Measurements from ENCODE around the gene SLC26A1.

SLC26A1 gene

DNA sequence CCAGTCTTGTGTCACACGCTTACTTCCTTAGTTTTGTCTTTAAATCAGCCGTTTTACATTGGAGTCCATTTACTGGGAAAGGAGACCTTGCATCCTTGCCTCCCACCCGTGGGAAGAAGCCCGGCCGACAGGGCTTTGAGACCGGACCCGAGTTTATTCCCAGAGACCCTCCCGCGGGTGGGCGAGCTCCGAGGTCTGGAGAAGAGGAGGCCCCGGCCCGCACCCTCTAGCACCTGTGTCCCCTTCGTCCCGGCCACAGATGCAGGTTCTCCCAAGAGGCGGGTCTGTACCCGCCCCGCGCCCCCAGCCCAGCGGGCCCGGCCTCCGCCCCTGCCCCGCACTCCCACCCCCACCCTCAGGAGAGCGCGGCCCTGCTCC is 3.8 kb upstream of the SLC26A1 start:
- H3K4me3 ChIP-seq (ENCODE audit: low read length) = peak overlapping the region; percentile 14
- DNase-seq (ENCODE audit: low read depth) = no peak
- TF ChIP-seq, protein P1, sequence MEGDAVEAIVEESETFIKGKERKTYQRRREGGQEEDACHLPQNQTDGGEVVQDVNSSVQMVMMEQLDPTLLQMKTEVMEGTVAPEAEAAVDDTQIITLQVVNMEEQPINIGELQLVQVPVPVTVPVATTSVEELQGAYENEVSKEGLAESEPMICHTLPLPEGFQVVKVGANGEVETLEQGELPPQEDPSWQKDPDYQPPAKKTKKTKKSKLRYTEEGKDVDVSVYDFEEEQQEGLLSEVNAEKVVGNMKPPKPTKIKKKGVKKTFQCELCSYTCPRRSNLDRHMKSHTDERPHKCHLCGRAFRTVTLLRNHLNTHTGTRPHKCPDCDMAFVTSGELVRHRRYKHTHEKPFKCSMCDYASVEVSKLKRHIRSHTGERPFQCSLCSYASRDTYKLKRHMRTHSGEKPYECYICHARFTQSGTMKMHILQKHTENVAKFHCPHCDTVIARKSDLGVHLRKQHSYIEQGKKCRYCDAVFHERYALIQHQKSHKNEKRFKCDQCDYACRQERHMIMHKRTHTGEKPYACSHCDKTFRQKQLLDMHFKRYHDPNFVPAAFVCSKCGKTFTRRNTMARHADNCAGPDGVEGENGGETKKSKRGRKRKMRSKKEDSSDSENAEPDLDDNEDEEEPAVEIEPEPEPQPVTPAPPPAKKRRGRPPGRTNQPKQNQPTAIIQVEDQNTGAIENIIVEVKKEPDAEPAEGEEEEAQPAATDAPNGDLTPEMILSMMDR (conservative IDR thresholded peaks at IDR 0.05; ENCODE audit: low read depth, low read length) = no peak

- H3K4me3 ChIP-seq (ENCODE audit: low read length) = no peak overlapping the region
- TF ChIP-seq, protein P1 (conservative IDR thresholded peaks at IDR 0.05; ENCODE audit: low read depth, low read length) = no peak
- no peak for DNase-seq (ENCODE audit: low read depth)
These were observed 3.1 kb upstream of the SLC26A1 start for GRCh38 chr4:996030-996996.

DNA sequence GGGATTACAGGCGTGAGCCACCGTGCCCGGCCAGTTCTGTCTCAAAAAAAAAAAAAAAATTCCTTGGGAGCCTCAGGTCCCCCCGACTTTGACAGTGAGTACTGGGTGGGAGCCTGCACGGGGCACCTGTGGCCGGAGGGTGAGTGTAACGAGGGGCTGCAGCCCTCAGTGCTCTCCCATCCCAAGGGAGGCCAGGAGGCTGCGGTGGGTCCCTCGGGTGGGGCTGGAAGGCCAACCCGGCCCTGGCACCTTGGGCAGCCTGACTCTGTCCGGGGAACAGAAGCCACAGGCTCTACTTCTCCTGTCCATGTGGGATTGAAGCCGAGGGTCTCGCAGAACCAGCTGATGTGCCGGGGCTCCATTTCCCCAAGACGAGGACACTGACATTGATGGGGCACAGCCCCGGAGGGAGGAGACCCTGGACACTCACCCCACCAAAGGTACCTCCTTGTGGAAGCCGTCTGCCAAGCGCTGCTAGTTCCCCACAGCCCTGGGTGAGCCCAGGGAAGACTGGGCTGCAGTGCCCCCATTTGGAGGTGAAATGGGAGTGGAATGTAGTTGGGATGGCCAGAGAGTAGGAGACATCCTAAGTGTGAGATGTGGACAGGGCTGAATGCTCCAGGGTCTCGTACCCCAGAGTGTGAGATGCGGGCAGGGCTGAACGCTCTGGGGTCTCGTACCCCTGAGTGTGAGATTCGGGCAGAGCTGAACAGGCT is 2.3 kb upstream of the SLC26A1 start:
- no peak for DNase-seq (ENCODE audit: low read depth)
- no peak overlapping the region for H3K4me3 ChIP-seq (ENCODE audit: low read length)
- TF ChIP-seq, protein P1 (conservative IDR thresholded peaks at IDR 0.05; ENCODE audit: low read depth, low read length) = no peak

GRCh38 chr4:992297-993110 is 700 bp downstream of the SLC26A1 start:
- H3K4me3 ChIP-seq (ENCODE audit: low read length) = peak overlapping the region; percentile 0
- peak; percentile 55 for DNase-seq (ENCODE audit: low read depth)
- TF ChIP-seq, protein P1 (conservative IDR thresholded peaks at IDR 0.05; ENCODE audit: low read depth, low read length) = no peak

- TF ChIP-seq, protein P1 (conservative IDR thresholded peaks at IDR 0.05; ENCODE audit: low read depth, low read length) = no peak
- H3K4me3 ChIP-seq (ENCODE audit: low read length) = no peak overlapping the region
- DNase-seq (ENCODE audit: low read depth) = no peak
These were observed 1.5 kb downstream of the SLC26A1 start for GRCh38 chr4:991451-992296.

GRCh38 chr4:990746-991367 is 2.3 kb downstream of the SLC26A1 start:
- TF ChIP-seq, protein P1 (conservative IDR thresholded peaks at IDR 0.05; ENCODE audit: low read depth, low read length) = no peak
- DNase-seq (ENCODE audit: low read depth) = no peak

More at GRCh38 chr4:990746-991367, 2.3 kb downstream of the SLC26A1 start:
- H3K4me3 ChIP-seq (ENCODE audit: low read length) = no peak overlapping the region
